Astrocyte (in vitro differentiated cells and primary cell): Measurements from ENCODE around the gene CPHXL2. TPM values are rescaled to one million over a fixed set of nuclear protein-coding genes. Genes with fewer than 3 reads are reported as not detected.

Experiments
- DNase-seq: peaks from one replicate; pipeline ENCODE4 v3.0.0-alpha.2; 2010; ENCODE audit warnings: low read depth
- FAIRE-seq: peaks from 2 replicates; lab custom pipeline; 2011; peaks lifted over from hg19 to GRCh38; lab: Jason Lieb, UNC
- H2AFZ ChIP-seq: 2 replicates; pipeline ENCODE4 v1.6.0; 2012; ENCODE audit warnings: low read depth, low read length, inconsistent platforms
- H3K27ac ChIP-seq: 2 replicates; pipeline ENCODE4 v1.5.1; 2011; ENCODE audit warnings: low read depth, low read length, inconsistent platforms
- H3K27me3 ChIP-seq: 2 replicates; pipeline ENCODE4 v1.6.0; 2011; ENCODE audit warnings: low read length, inconsistent platforms; ENCODE audit not compliant: insufficient read depth
- H3K36me3 ChIP-seq: 2 replicates; pipeline ENCODE4 v1.5.1; 2011; ENCODE audit warnings: low read length, inconsistent platforms; ENCODE audit not compliant: insufficient read depth
- H3K4me1 ChIP-seq: 2 replicates; pipeline ENCODE4 v1.5.1; 2011; ENCODE audit warnings: low read length, inconsistent platforms; ENCODE audit not compliant: insufficient read depth
- H3K4me2 ChIP-seq: 2 replicates; pipeline ENCODE4 v1.6.0; 2012; ENCODE audit warnings: low read length, inconsistent platforms
- H3K4me3 ChIP-seq: 2 replicates; pipeline ENCODE4 v1.5.1; 2011; ENCODE audit warnings: low read depth, mild to moderate bottlenecking, low read length, inconsistent platforms; ENCODE audit not compliant: insufficient read depth
- H3K79me2 ChIP-seq: 2 replicates; pipeline ENCODE4 v1.6.0; 2012; ENCODE audit warnings: mild to moderate bottlenecking, low read length, inconsistent platforms; ENCODE audit not compliant: insufficient read depth
- H3K9ac ChIP-seq: 2 replicates; pipeline ENCODE4 v1.6.0; 2012; ENCODE audit warnings: mild to moderate bottlenecking, low read length, inconsistent platforms
- H3K9me3 ChIP-seq: 2 replicates; pipeline ENCODE4 v1.5.1; 2012; ENCODE audit warnings: low read depth, mild to moderate bottlenecking, low read length, inconsistent platforms; ENCODE audit not compliant: insufficient read depth
- H4K20me1 ChIP-seq: 2 replicates; pipeline ENCODE4 v1.6.0; 2012; ENCODE audit warnings: low read length, inconsistent platforms; ENCODE audit not compliant: insufficient read depth
- H3K27ac Mint-ChIP-seq: one replicate; pipeline ENCODE4 v1.8.0; 2021; ENCODE audit warnings: mild to moderate bottlenecking, mixed read lengths; ENCODE audit not compliant: unreplicated experiment
- H3K27me3 Mint-ChIP-seq: one replicate; pipeline ENCODE4 v1.8.0; 2021; ENCODE audit warnings: low read depth, mixed read lengths; ENCODE audit not compliant: unreplicated experiment
- H3K36me3 Mint-ChIP-seq: one replicate; pipeline ENCODE4 v1.8.0; 2021; ENCODE audit warnings: low read depth, mixed read lengths; ENCODE audit not compliant: unreplicated experiment
- H3K4me1 Mint-ChIP-seq: one replicate; pipeline ENCODE4 v1.8.0; 2021; ENCODE audit warnings: low read depth, mixed read lengths; ENCODE audit not compliant: unreplicated experiment
- H3K4me3 Mint-ChIP-seq: one replicate; pipeline ENCODE4 v1.8.0; 2021; ENCODE audit warnings: mild to moderate bottlenecking, moderate library complexity, mixed read lengths; ENCODE audit not compliant: unreplicated experiment
- H3K9me3 Mint-ChIP-seq: one replicate; pipeline ENCODE4 v1.8.0; 2021; ENCODE audit warnings: mild to moderate bottlenecking, mixed read lengths; ENCODE audit not compliant: unreplicated experiment
- EZH2 ChIP-seq: IDR thresholded peaks from 2 replicates; pipeline ENCODE4 v1.6.1; 2012; ENCODE audit warnings: mild to moderate bottlenecking, low read length, inconsistent platforms; ENCODE audit not compliant: insufficient read depth
- total RNA-seq: library from RNA; stranded (reverse); gene quantifications from 2 replicates; pipeline ENCODE4 v1.2.1, GENCODE V29; 2021
- TF ChIP-seq, protein P1 (sequence below): IDR thresholded peaks from 2 replicates; pipeline ENCODE4 v1.5.1; 2011; ENCODE audit warnings: low read depth, mild to moderate bottlenecking, inconsistent platforms, low read length, moderate library complexity; ENCODE audit not compliant: insufficient read depth

Gene CPHXL2
- total RNA-seq, 1 donor from 2014 or later, result not detected

DNA sequence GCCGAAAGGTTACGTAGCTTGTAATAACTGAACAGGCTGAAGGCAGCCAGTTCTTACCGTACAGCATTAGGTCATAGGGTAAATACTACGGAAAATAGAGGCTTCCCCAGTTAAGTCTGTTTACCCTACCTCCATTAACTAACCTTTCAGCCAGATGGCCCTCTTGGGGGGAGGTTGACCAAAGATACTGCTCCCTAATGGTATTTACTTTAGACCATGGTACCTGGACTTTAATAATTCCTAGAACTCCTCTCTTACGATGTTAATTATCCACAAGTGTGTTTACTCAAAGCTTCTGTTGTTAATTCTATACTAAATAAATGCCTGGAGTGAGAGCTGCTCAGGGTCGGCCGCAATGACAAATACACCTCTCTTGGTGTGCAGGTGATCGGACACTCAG is 44.0 kb downstream of the CPHXL2 start:
- Mint-ChIP-seq H3K4me1 (peaks cover 7% of the 10 kb centered on the region), H3K4me3 (no peak overlapping the region)

GRCh38 chr16:75630052-75630451 is 46.8 kb downstream of the CPHXL2 start:
- FAIRE-seq (no peak), DNase-seq (no peak)
- TF ChIP-seq, protein P1, sequence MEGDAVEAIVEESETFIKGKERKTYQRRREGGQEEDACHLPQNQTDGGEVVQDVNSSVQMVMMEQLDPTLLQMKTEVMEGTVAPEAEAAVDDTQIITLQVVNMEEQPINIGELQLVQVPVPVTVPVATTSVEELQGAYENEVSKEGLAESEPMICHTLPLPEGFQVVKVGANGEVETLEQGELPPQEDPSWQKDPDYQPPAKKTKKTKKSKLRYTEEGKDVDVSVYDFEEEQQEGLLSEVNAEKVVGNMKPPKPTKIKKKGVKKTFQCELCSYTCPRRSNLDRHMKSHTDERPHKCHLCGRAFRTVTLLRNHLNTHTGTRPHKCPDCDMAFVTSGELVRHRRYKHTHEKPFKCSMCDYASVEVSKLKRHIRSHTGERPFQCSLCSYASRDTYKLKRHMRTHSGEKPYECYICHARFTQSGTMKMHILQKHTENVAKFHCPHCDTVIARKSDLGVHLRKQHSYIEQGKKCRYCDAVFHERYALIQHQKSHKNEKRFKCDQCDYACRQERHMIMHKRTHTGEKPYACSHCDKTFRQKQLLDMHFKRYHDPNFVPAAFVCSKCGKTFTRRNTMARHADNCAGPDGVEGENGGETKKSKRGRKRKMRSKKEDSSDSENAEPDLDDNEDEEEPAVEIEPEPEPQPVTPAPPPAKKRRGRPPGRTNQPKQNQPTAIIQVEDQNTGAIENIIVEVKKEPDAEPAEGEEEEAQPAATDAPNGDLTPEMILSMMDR, result no peak
- no peak for TF ChIP-seq EZH2
- Histone ChIP-seq H3K4me3 (no peak overlapping the region), H4K20me1 (no peaks in the 10 kb centered on the region), H3K4me1 (no peaks in the 10 kb centered on the region), H3K36me3 (peaks cover 67% of the 10 kb centered on the region), H2AFZ (no peak overlapping the region), H3K9me3 (no peaks in the 10 kb centered on the region), H3K79me2 (no peaks in the 10 kb centered on the region), H3K27me3 (no peaks in the 10 kb centered on the region), H3K27ac (no peak overlapping the region), H3K9ac (no peak overlapping the region), H3K4me2 (no peak overlapping the region)
- H3K36me3 Mint-ChIP-seq, result peaks cover 36% of the 10 kb centered on the region
- peaks cover 7% of the 10 kb centered on the region for H3K4me1 Mint-ChIP-seq
- H3K27ac Mint-ChIP-seq, result no peak overlapping the region
- no peaks in the 10 kb centered on the region for H3K27me3 Mint-ChIP-seq
- H3K9me3 Mint-ChIP-seq, result peaks cover 2% of the 10 kb centered on the region
- no peak overlapping the region for H3K4me3 Mint-ChIP-seq

More for the DNA sequence above, 44.0 kb downstream of the CPHXL2 start:
- Histone ChIP-seq H4K20me1 (peaks cover 15% of the 10 kb centered on the region), H3K4me2 (no peak overlapping the region), H3K27me3 (no peaks in the 10 kb centered on the region), H3K9me3 (no peaks in the 10 kb centered on the region), H3K36me3 (peaks cover 68% of the 10 kb centered on the region), H2AFZ (no peak overlapping the region), H3K4me1 (no peaks in the 10 kb centered on the region), H3K27ac (no peak overlapping the region), H3K4me3 (no peak overlapping the region), H3K79me2 (no peaks in the 10 kb centered on the region), H3K9ac (no peak overlapping the region)
- no peak overlapping the region for H3K27ac Mint-ChIP-seq
- peaks cover 2% of the 10 kb centered on the region for H3K9me3 Mint-ChIP-seq
- H3K36me3 Mint-ChIP-seq, result peaks cover 39% of the 10 kb centered on the region
- TF ChIP-seq, protein P1, result no peak
- no peak for TF ChIP-seq EZH2
- FAIRE-seq (no peak), DNase-seq (no peak)
- H3K27me3 Mint-ChIP-seq, result no peaks in the 10 kb centered on the region

DNA sequence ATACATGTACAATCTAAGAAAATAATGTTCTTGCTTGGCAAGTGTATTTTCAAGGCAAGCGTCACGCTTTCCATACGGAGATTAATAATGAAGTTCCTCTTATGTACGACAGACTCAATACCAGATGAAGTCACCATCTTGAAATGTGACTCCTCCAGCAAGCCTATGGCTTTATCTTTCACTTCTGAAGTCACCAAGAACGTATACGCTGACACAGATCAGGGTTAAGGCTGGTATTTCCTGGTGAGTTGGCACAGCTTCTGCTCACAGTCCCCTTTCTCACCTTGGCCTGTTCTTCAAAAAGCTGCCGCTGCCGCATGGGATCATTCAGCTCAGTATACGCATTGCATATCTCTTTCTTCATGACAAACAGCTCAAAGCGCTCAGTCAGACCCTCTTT is 47.7 kb downstream of the CPHXL2 start:
- Histone ChIP-seq H3K27me3 (no peaks in the 10 kb centered on the region), H3K27ac (no peak overlapping the region), H3K4me3 (no peak overlapping the region), H3K36me3 (peaks cover 64% of the 10 kb centered on the region), H3K9me3 (no peaks in the 10 kb centered on the region), H3K79me2 (no peaks in the 10 kb centered on the region), H2AFZ (no peak overlapping the region), H4K20me1 (no peaks in the 10 kb centered on the region), H3K9ac (no peak overlapping the region), H3K4me2 (no peak overlapping the region), H3K4me1 (no peaks in the 10 kb centered on the region)
- Mint-ChIP-seq H3K4me1 (peaks cover 7% of the 10 kb centered on the region), H3K36me3 (peaks cover 37% of the 10 kb centered on the region), H3K9me3 (peaks cover 2% of the 10 kb centered on the region), H3K27me3 (no peaks in the 10 kb centered on the region), H3K27ac (no peak overlapping the region), H3K4me3 (no peak overlapping the region)
- FAIRE-seq, result no peak
- TF ChIP-seq, protein P1, result no peak
- TF ChIP-seq EZH2, result no peak
- DNase-seq, result no peak
